Choroid plexus epithelial cell (primary cell): ENCODE data around the gene CHRDL2.
"Not testable (repeated sequence)": the region's sequence is repeated elsewhere in the genome, so short reads cannot be mapped to it uniquely, and the experiment has no call there.

Source experiments
- DNase-seq: peaks from one replicate; pipeline ENCODE4 v3.0.0-alpha.2; 2010; ENCODE audit warnings: low read depth
- H3K4me3 ChIP-seq: 2 replicates; pipeline ENCODE4 v1.5.1; 2011; ENCODE audit warnings: low read depth, mild to moderate bottlenecking, control low read depth, low read length, moderate library complexity
- CTCF ChIP-seq: conservative IDR thresholded peaks from 2 replicates; pipeline ENCODE4 v1.5.1; 2011; ENCODE audit warnings: low read depth, mild to moderate bottlenecking, control low read depth, inconsistent platforms, low read length, moderate library complexity

CHRDL2 gene

GRCh38 chr11:74756571-74756970 lies 25.3 kb upstream of the CHRDL2 start:
- no peak overlapping the region for H3K4me3 ChIP-seq
- no peak for TF ChIP-seq CTCF
- DNase-seq, result no peak

- no peak overlapping the region for H3K4me3 ChIP-seq
- peak; percentile 30 for DNase-seq
- TF ChIP-seq CTCF, result no peak
Observed at GRCh38 chr11:74755395-74755995, 24.3 kb upstream of the CHRDL2 start.

DNA sequence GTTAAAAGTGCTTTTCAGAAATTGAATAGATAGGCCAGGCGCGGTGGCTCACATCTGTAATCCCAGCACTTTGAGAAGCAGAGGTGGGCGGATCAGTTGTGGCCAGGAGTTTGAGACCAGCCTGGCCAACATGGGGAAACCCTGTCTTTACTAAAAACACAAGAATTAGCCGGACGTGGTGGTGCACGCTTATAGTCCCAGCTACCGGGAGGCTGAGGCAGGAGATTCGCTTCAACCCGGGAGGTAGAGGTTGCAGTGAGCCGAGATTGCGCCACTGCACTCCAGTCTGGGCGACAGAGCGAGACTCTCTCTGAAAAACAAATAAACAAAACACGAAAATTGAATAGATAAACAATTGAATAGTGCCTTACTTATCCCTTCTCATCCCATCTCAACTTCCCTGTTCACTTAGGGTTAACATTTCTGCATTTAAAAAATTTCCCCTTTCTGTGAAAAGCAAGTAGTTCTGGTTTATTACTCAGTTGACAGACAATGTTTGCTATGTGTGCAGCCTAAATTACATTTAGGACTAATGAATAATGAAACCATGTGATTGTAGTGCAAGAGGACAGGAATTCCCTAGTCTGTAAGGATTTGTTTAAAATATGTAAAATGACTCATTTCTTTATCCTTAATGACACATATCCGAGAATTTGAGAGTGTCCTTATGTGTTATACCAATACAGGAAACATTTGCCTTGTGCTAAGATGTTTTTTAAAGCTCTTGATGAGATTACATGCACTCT lies 23.5 kb upstream of the CHRDL2 start:
- no peak for TF ChIP-seq CTCF
- peak; percentile 86 for DNase-seq
- H3K4me3 ChIP-seq, result peak overlapping the region; percentile 34

DNA sequence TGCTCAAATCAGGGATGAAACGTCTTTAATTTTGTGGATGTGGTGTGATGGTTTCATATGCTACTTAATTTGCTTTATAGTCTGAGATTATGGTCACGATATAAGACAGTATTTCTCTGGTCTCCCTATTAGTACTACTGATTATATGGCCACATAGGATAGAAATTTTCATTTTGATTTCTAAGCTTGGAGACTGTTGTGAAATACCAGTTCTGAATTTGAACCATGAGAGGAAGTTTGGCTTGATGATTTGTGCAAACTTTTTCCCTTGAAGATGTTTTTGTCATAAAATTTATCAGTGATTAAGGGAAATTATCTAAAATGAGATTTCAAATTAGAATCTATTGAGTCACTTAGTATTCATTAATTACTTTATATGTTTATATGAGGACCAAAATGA lies 20.1 kb upstream of the CHRDL2 start:
- DNase-seq, result no peak
- no peak overlapping the region for H3K4me3 ChIP-seq
- no peak for TF ChIP-seq CTCF

DNA sequence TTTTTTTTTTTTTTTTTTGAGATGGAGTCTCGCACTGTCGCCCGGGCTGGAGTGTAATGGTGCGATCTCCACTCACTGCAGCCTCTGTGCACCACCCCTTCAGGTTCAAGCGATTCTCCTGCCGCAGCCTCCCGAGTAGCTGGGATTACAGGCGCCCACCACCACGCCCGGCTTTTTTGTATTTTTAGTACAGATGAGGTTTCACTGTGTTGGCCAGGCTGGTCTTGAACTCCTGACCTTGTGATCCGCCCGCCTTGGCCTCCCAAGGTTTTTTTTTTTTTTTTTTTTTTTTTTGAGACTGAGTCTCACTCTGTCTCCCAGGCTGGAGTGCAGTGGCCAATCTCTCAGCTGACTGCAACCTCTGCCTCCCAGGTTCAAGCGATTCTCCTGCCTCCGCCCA lies 19.4 kb upstream of the CHRDL2 start:
- H3K4me3 ChIP-seq, DNase-seq: not testable (repeated sequence)

- TF ChIP-seq CTCF, result no peak
- DNase-seq, result no peak
- H3K4me3 ChIP-seq, result peak overlapping the region; percentile 77
Observed at GRCh38 chr11:74749965-74750296, 18.7 kb upstream of the CHRDL2 start.

GRCh38 chr11:74749127-74749964 lies 18.1 kb upstream of the CHRDL2 start:
- peak; percentile 38 for DNase-seq
- peak overlapping the region; percentile 77 for H3K4me3 ChIP-seq
- no peak for TF ChIP-seq CTCF
